SU-DHL-6 (cell line): ENCODE data around the gene SCYGR1.

Experiments
- CTCF ChIP-seq: fragments of 200-600 bp; sonication (generic); IDR thresholded peaks from one replicate; pipeline ENCODE4 v1.5.1; 2017; ENCODE audit warnings: antibody characterized with exemption, mild to moderate bottlenecking, low read length, moderate library complexity; ENCODE audit not compliant: insufficient read depth, poor library complexity, severe bottlenecking
- EZH2phosphoT487 ChIP-seq: fragments of 200-600 bp; sonication (generic), shearing (Covaris generic); conservative IDR thresholded peaks from 2 replicates; pipeline ENCODE4 v1.6.1; 2018; ENCODE audit warnings: mild to moderate bottlenecking, antibody characterized with exemption, low read length, moderate library complexity, mixed read lengths

GRCh38 chr2:227377467-227378351 lies 10.0 kb downstream of the SCYGR1 start:
- TF ChIP-seq CTCF (no peak), EZH2phosphoT487 (no peak)
